Measurements from ENCODE around the gene KLHL29. TPM values are rescaled to one million over a fixed set of nuclear protein-coding genes. Genes with fewer than 3 reads are reported as not detected.

The KLHL29 gene
- total RNA-seq, 1 experiment from 2014 or later, result 12.2 TPM

DNA sequence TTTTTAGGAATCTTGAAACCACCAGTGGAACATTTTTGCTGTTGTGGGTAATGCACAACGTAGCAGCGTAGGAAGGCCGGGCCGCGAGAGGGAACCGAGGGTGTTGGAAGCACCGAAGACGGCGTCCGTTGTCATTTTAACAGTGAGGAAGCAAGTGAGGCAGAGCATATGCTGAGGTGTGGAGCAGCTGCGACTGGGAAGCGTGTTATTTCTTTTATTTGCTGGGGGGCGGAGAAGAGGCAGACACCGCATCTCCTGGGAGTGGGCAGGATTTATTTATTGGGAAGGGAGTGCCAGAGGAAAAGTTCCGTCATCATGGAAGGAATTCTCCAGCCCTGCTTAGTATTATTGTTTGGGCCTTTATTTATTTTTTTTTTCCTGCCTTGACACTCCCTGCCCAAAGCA lies 232.8 kb downstream of the KLHL29 start:
- no TSS peak for BruUV-seq (replicated peaks)
- Histone ChIP-seq H3K9me3 (ENCODE audit: low read depth, low read length, poor library complexity, severe bottlenecking) (no peaks in the 10 kb centered on the region), H3K27ac (ENCODE audit: low read depth, low read length, poor library complexity, severe bottlenecking) (no peak overlapping the region), H3K4me1 (ENCODE audit: insufficient read depth, low read length, poor library complexity, severe bottlenecking) (peaks cover 9% of the 10 kb centered on the region), H3K36me3 (ENCODE audit: insufficient read depth, low read length, poor library complexity, severe bottlenecking) (no peaks in the 10 kb centered on the region), H3K4me3 (ENCODE audit: low read depth, low read length, poor library complexity, severe bottlenecking) (no peak overlapping the region), H3K27me3 (replicated peaks; ENCODE audit: insufficient read depth, low read depth, low read length, poor library complexity) (no peaks in the 10 kb centered on the region)
- no peak for DNase-seq (ENCODE audit: low spot score)
- intact Hi-C loops (cut with micrococcal nuclease; ENCODE audit: unreplicated experiment), result no loop called here
- TF ChIP-seq EZH2 (IDR thresholded peaks at IDR 0.05; ENCODE audit: borderline replicate concordance, low read depth, low read length, poor library complexity, severe bottlenecking), result no peak
- no peak for TF ChIP-seq CTCF (conservative IDR thresholded peaks at IDR 0.05; ENCODE audit: low read depth, low read length)
- CTCF ChIA-PET, result interaction anchor here (0.6 kb wide), 1 partner anchor 792 kb away, joined by 3 read pairs; no protein-coding TSS in a partner anchor
- POLR2A ChIA-PET (ENCODE audit: low non-redundant PET), result no interaction called here

DNA sequence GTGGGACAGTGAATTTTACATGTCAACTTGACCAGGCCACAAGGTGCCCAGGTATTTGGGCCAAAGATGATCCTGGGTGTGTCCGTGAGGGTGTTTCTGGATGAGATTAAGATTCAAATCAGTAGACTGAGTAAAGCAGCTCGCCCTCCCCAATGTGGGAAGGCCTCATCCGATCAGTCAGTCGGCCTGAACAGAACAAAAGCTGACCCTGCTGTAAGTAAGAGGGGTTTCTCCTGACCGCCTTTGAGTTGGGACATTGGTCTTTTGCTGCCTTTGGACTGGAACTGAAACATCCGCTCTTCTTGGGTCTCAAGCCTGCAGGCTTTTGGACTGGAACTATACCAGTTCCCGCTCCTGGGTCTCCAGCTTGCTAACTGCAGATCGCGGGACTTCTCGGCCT lies 233.3 kb downstream of the KLHL29 start:
- no peak for DNase-seq (ENCODE audit: low spot score)
- ChIA-PET CTCF (no interaction called here), POLR2A (ENCODE audit: low non-redundant PET) (no interaction called here)
- H3K4me1 ChIP-seq (ENCODE audit: insufficient read depth, low read length, poor library complexity, severe bottlenecking), result peaks cover 9% of the 10 kb centered on the region
- no peaks in the 10 kb centered on the region for H3K27me3 ChIP-seq (replicated peaks; ENCODE audit: insufficient read depth, low read depth, low read length, poor library complexity)
- intact Hi-C loops (cut with micrococcal nuclease; ENCODE audit: unreplicated experiment), result no loop called here
- TF ChIP-seq CTCF (conservative IDR thresholded peaks at IDR 0.05; ENCODE audit: low read depth, low read length), result no peak
- no peak for TF ChIP-seq EZH2 (IDR thresholded peaks at IDR 0.05; ENCODE audit: borderline replicate concordance, low read depth, low read length, poor library complexity, severe bottlenecking)
- H3K36me3 ChIP-seq (ENCODE audit: insufficient read depth, low read length, poor library complexity, severe bottlenecking), result no peaks in the 10 kb centered on the region
- no TSS peak for BruUV-seq (replicated peaks)
- no peaks in the 10 kb centered on the region for H3K9me3 ChIP-seq (ENCODE audit: low read depth, low read length, poor library complexity, severe bottlenecking)
- no peak overlapping the region for H3K27ac ChIP-seq (ENCODE audit: low read depth, low read length, poor library complexity, severe bottlenecking)
- no peak overlapping the region for H3K4me3 ChIP-seq (ENCODE audit: low read depth, low read length, poor library complexity, severe bottlenecking)

DNA sequence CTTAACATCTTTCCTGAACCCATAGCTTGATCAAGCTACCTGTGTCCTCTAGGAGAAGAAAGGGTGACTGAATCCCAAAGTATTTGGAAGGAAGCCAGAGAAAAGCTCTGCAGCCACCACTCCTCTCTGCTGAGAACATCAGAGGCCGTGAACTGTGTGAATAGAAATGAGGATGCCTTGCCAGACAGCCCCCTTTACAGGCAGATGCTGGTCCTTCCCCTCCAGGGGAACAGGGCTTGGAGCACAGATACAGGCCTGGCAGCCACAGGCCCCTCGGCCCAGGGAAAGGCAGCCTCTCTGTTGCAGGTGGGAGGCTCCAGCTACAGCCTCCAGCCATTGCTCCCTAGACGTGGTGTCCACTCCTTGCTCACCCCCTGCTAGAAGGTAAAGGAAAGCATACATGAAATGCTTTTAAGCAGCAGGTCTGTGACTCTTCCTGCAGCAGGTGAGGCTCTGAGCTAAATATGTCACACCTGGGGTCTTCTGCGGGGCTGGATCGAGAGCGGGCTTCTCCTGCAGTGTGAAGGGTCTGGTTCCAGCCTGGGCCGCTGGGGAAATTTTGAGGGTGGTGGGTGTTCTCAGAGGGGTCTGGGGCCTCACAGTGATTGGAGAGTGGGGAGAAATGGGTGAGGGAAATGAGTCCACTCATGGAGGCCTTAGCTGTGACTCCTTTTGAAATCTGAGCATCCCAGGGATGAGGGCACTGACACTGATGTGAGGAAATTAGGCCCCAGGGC lies 234.0 kb downstream of the KLHL29 start:
- intact Hi-C loops (cut with micrococcal nuclease; ENCODE audit: unreplicated experiment), result no loop called here
- ChIA-PET POLR2A (ENCODE audit: low non-redundant PET) (no interaction called here), CTCF (interaction anchor here (0.6 kb wide), 1 partner anchor 78 kb away, joined by 4 read pairs; no protein-coding TSS in a partner anchor)
- no peak for DNase-seq (ENCODE audit: low spot score)
- BruUV-seq (replicated peaks), result no TSS peak
- Histone ChIP-seq H3K36me3 (ENCODE audit: insufficient read depth, low read length, poor library complexity, severe bottlenecking) (no peaks in the 10 kb centered on the region), H3K4me1 (ENCODE audit: insufficient read depth, low read length, poor library complexity, severe bottlenecking) (peaks cover 9% of the 10 kb centered on the region), H3K27ac (ENCODE audit: low read depth, low read length, poor library complexity, severe bottlenecking) (no peak overlapping the region), H3K4me3 (ENCODE audit: low read depth, low read length, poor library complexity, severe bottlenecking) (no peak overlapping the region), H3K27me3 (replicated peaks; ENCODE audit: insufficient read depth, low read depth, low read length, poor library complexity) (no peaks in the 10 kb centered on the region), H3K9me3 (ENCODE audit: low read depth, low read length, poor library complexity, severe bottlenecking) (no peaks in the 10 kb centered on the region)
- no peak for TF ChIP-seq EZH2 (IDR thresholded peaks at IDR 0.05; ENCODE audit: borderline replicate concordance, low read depth, low read length, poor library complexity, severe bottlenecking)
- no peak for TF ChIP-seq CTCF (conservative IDR thresholded peaks at IDR 0.05; ENCODE audit: low read depth, low read length)
